Measurements from ENCODE around the gene DAB2IP. TPM values are rescaled to one million over a fixed set of nuclear protein-coding genes. Genes with fewer than 3 reads are reported as not detected.

Gene DAB2IP
- total RNA-seq, 1 donor from 2014 or later, result 104 TPM

GRCh38 chr9:121692606-121693387 lies 41.4 kb downstream of the DAB2IP start:
- Mint-ChIP-seq H3K27me3 (ENCODE audit: unreplicated experiment) (peaks cover 17% of the 10 kb centered on the region), H3K4me1 (ENCODE audit: unreplicated experiment) (peaks cover 15% of the 10 kb centered on the region), H3K9me3 (ENCODE audit: unreplicated experiment) (no peaks in the 10 kb centered on the region), H3K4me3 (ENCODE audit: unreplicated experiment) (peak overlapping the region; percentile 5), H3K36me3 (ENCODE audit: low read depth, unreplicated experiment) (peaks cover 13% of the 10 kb centered on the region), H3K27ac (ENCODE audit: unreplicated experiment) (peak overlapping the region; percentile 38)
- no peak for DNase-seq (ENCODE audit: low spot score)
- TF ChIP-seq CTCF (IDR thresholded peaks at IDR 0.05; ENCODE audit: unreplicated experiment), result no peak

GRCh38 chr9:121693388-121693670 lies 41.9 kb downstream of the DAB2IP start:
- Mint-ChIP-seq H3K4me1 (ENCODE audit: unreplicated experiment) (peaks cover 20% of the 10 kb centered on the region), H3K36me3 (ENCODE audit: low read depth, unreplicated experiment) (peaks cover 13% of the 10 kb centered on the region), H3K4me3 (ENCODE audit: unreplicated experiment) (no peak overlapping the region), H3K9me3 (ENCODE audit: unreplicated experiment) (no peaks in the 10 kb centered on the region), H3K27me3 (ENCODE audit: unreplicated experiment) (peaks cover 17% of the 10 kb centered on the region), H3K27ac (ENCODE audit: unreplicated experiment) (no peak overlapping the region)
- DNase-seq (ENCODE audit: low spot score), result no peak
- TF ChIP-seq CTCF (IDR thresholded peaks at IDR 0.05; ENCODE audit: unreplicated experiment), result no peak

GRCh38 chr9:121694001-121694400 lies 42.6 kb downstream of the DAB2IP start:
- Mint-ChIP-seq H3K4me3 (ENCODE audit: unreplicated experiment) (no peak overlapping the region), H3K9me3 (ENCODE audit: unreplicated experiment) (no peaks in the 10 kb centered on the region), H3K27me3 (ENCODE audit: unreplicated experiment) (peaks cover 12% of the 10 kb centered on the region), H3K27ac (ENCODE audit: unreplicated experiment) (no peak overlapping the region), H3K4me1 (ENCODE audit: unreplicated experiment) (peaks cover 20% of the 10 kb centered on the region), H3K36me3 (ENCODE audit: low read depth, unreplicated experiment) (peaks cover 10% of the 10 kb centered on the region)
- TF ChIP-seq CTCF (IDR thresholded peaks at IDR 0.05; ENCODE audit: unreplicated experiment), result no peak
- no peak for DNase-seq (ENCODE audit: low spot score)

GRCh38 chr9:121694600-121694999 lies 43.2 kb downstream of the DAB2IP start:
- Mint-ChIP-seq H3K4me1 (ENCODE audit: unreplicated experiment) (peaks cover 20% of the 10 kb centered on the region), H3K27me3 (ENCODE audit: unreplicated experiment) (peaks cover 12% of the 10 kb centered on the region), H3K27ac (ENCODE audit: unreplicated experiment) (no peak overlapping the region), H3K36me3 (ENCODE audit: low read depth, unreplicated experiment) (peaks cover 10% of the 10 kb centered on the region), H3K4me3 (ENCODE audit: unreplicated experiment) (no peak overlapping the region), H3K9me3 (ENCODE audit: unreplicated experiment) (no peaks in the 10 kb centered on the region)
- TF ChIP-seq CTCF (IDR thresholded peaks at IDR 0.05; ENCODE audit: unreplicated experiment), result no peak
- no peak for DNase-seq (ENCODE audit: low spot score)

GRCh38 chr9:121696930-121697329 lies 45.5 kb downstream of the DAB2IP start:
- peak overlapping the region; percentile 54 for H3K27ac Mint-ChIP-seq (ENCODE audit: unreplicated experiment)
- H3K4me3 Mint-ChIP-seq (ENCODE audit: unreplicated experiment), result peak overlapping the region; percentile 38

More at GRCh38 chr9:121696930-121697329, 45.5 kb downstream of the DAB2IP start:
- Mint-ChIP-seq H3K27me3 (ENCODE audit: unreplicated experiment) (peaks cover 9% of the 10 kb centered on the region), H3K4me1 (ENCODE audit: unreplicated experiment) (peaks cover 30% of the 10 kb centered on the region), H3K9me3 (ENCODE audit: unreplicated experiment) (no peaks in the 10 kb centered on the region), H3K36me3 (ENCODE audit: low read depth, unreplicated experiment) (peaks cover 17% of the 10 kb centered on the region)
- no peak for TF ChIP-seq CTCF (IDR thresholded peaks at IDR 0.05; ENCODE audit: unreplicated experiment)
- no peak for DNase-seq (ENCODE audit: low spot score)

Measured in endothelial cell (in vitro differentiated cells).